ENCODE data around the gene SEC23IP. TPM values are rescaled to one million over a fixed set of nuclear protein-coding genes. Genes with fewer than 3 reads are reported as not detected.

The SEC23IP gene
- total RNA-seq, 2 donors from 2014 or later, result 70.5 to 93.6 TPM

GRCh38 chr10:119896061-119896655, 3.6 kb downstream of the SEC23IP start:
- H3K4me3 ChIP-seq (ENCODE audit: low read length), result peak overlapping the region; percentile 34
- H3K27me3 ChIP-seq (ENCODE audit: control insufficient read depth, insufficient read depth, low read length, poor library complexity, severe bottlenecking), result no peaks in the 10 kb centered on the region
- DNase-seq, result peak; percentile 6
- 95 to 96% methylated on average over 4 of the region's 4 CpGs for WGBS, 2 experiments (ENCODE audit: insufficient coverage in 1 of 2, insufficient read length in 1 of 2)
- Mint-ChIP-seq H3K9me3 (peaks cover 8% of the 10 kb centered on the region), H3K27ac (no peak overlapping the region), H3K4me1 (peaks cover 28% of the 10 kb centered on the region), H3K4me3 (no peak overlapping the region), H3K36me3 (ENCODE audit: low read depth) (peaks cover 42% of the 10 kb centered on the region), H3K27me3 (ENCODE audit: insufficient read depth) (no peaks in the 10 kb centered on the region)
- H3K27ac ChIP-seq (ENCODE audit: low read depth, low read length), result no peak overlapping the region
- H3K9ac ChIP-seq (ENCODE audit: extremely low read depth, low read length, poor library complexity, severe bottlenecking), result no peak overlapping the region
- peaks cover 2% of the 10 kb centered on the region for H3K4me1 ChIP-seq (ENCODE audit: control insufficient read depth, insufficient read depth, low read length)
- peaks cover 53% of the 10 kb centered on the region for H3K36me3 ChIP-seq (ENCODE audit: control insufficient read depth, insufficient read depth, low read length)
- peaks cover under 1% of the 10 kb centered on the region for H3K9me3 ChIP-seq (ENCODE audit: control insufficient read depth, low read length)
- TF ChIP-seq CTCF (conservative IDR thresholded peaks at IDR 0.05), result no peak

GRCh38 chr10:119896937-119897770, 4.6 kb downstream of the SEC23IP start:
- peak; percentile 25 for DNase-seq
- Histone ChIP-seq H3K4me1 (ENCODE audit: control insufficient read depth, insufficient read depth, low read length) (peaks cover 2% of the 10 kb centered on the region), H3K27me3 (ENCODE audit: control insufficient read depth, insufficient read depth, low read length, poor library complexity, severe bottlenecking) (no peaks in the 10 kb centered on the region), H3K36me3 (ENCODE audit: control insufficient read depth, insufficient read depth, low read length) (peaks cover 56% of the 10 kb centered on the region), H3K4me3 (ENCODE audit: low read length) (no peak overlapping the region), H3K9me3 (ENCODE audit: control insufficient read depth, low read length) (no peaks in the 10 kb centered on the region), H3K9ac (ENCODE audit: extremely low read depth, low read length, poor library complexity, severe bottlenecking) (no peak overlapping the region), H3K27ac (ENCODE audit: low read depth, low read length) (no peak overlapping the region)
- WGBS, 2 experiments (ENCODE audit: insufficient coverage in 1 of 2, insufficient read length in 1 of 2), result 95 to 96% methylated on average over 4 to 8 of the region's 9 CpGs
- Mint-ChIP-seq H3K9me3 (peaks cover 2% of the 10 kb centered on the region), H3K4me3 (no peak overlapping the region), H3K4me1 (peaks cover 27% of the 10 kb centered on the region), H3K36me3 (ENCODE audit: low read depth) (peaks cover 43% of the 10 kb centered on the region), H3K27ac (no peak overlapping the region), H3K27me3 (ENCODE audit: insufficient read depth) (no peaks in the 10 kb centered on the region)
- TF ChIP-seq CTCF (conservative IDR thresholded peaks at IDR 0.05), result no peak

- peaks cover 67% of the 10 kb centered on the region for H3K36me3 ChIP-seq (ENCODE audit: control insufficient read depth, insufficient read depth, low read length)
- H3K4me3 ChIP-seq (ENCODE audit: low read length), result no peak overlapping the region
- H3K9ac ChIP-seq (ENCODE audit: extremely low read depth, low read length, poor library complexity, severe bottlenecking), result no peak overlapping the region
- H3K9me3 ChIP-seq (ENCODE audit: control insufficient read depth, low read length), result no peaks in the 10 kb centered on the region
- peaks cover 2% of the 10 kb centered on the region for H3K4me1 ChIP-seq (ENCODE audit: control insufficient read depth, insufficient read depth, low read length)
- H3K27me3 Mint-ChIP-seq (ENCODE audit: insufficient read depth), result no peaks in the 10 kb centered on the region
- H3K36me3 Mint-ChIP-seq (ENCODE audit: low read depth), result peaks cover 52% of the 10 kb centered on the region
- no peak for TF ChIP-seq CTCF (conservative IDR thresholded peaks at IDR 0.05)
- no peaks in the 10 kb centered on the region for H3K9me3 Mint-ChIP-seq
- H3K27ac ChIP-seq (ENCODE audit: low read depth, low read length), result no peak overlapping the region
- H3K27me3 ChIP-seq (ENCODE audit: control insufficient read depth, insufficient read depth, low read length, poor library complexity, severe bottlenecking), result no peaks in the 10 kb centered on the region
- H3K27ac Mint-ChIP-seq, result no peak overlapping the region
- no peak overlapping the region for H3K4me3 Mint-ChIP-seq
- peaks cover 24% of the 10 kb centered on the region for H3K4me1 Mint-ChIP-seq
- 88 to 94% methylated on average over 3 to 4 of the region's 4 CpGs for WGBS, 2 experiments (ENCODE audit: insufficient coverage in 1 of 2, insufficient read length in 1 of 2)
- DNase-seq, result peak; percentile 11
These were observed 6.0 kb downstream of the SEC23IP start for GRCh38 chr10:119898577-119898976.
